DMS153 (cell line): Measurements from ENCODE around the gene TRPM1.

Experiments
- DNase-seq: peaks from one replicate; lab custom pipeline; 2025; lab: John Stamatoyannopoulos, UW

The TRPM1 gene

GRCh38 chr15:31049111-31049510 is 52.4 kb downstream of the TRPM1 start:
- DNase-seq = no peak

GRCh38 chr15:31047437-31047836 is 54.1 kb downstream of the TRPM1 start:
- DNase-seq = no peak

- DNase-seq = no peak
Observed at GRCh38 chr15:31046759-31047359, 54.7 kb downstream of the TRPM1 start.

GRCh38 chr15:31045606-31046005 is 55.9 kb downstream of the TRPM1 start:
- DNase-seq = no peak

- DNase-seq = no peak
Observed at GRCh38 chr15:31042751-31043150, 58.8 kb downstream of the TRPM1 start.

GRCh38 chr15:31041610-31042009 is 59.9 kb downstream of the TRPM1 start:
- no peak for DNase-seq

GRCh38 chr15:31040611-31041010 is 60.9 kb downstream of the TRPM1 start:
- no peak for DNase-seq

- DNase-seq = no peak
Observed at GRCh38 chr15:31039961-31040360, 61.6 kb downstream of the TRPM1 start.

- no peak for DNase-seq
Observed at GRCh38 chr15:31037731-31038477, 63.6 kb downstream of the TRPM1 start.

GRCh38 chr15:31036783-31037182 is 64.7 kb downstream of the TRPM1 start:
- DNase-seq = no peak

- no peak for DNase-seq
Observed at GRCh38 chr15:31035610-31036009, 65.9 kb downstream of the TRPM1 start.

- no peak for DNase-seq
Observed at GRCh38 chr15:31034152-31034551, 67.4 kb downstream of the TRPM1 start.

GRCh38 chr15:31032961-31033371 is 68.6 kb downstream of the TRPM1 start:
- no peak for DNase-seq

GRCh38 chr15:31031471-31032067 is 70.0 kb downstream of the TRPM1 start:
- DNase-seq = no peak

- no peak for DNase-seq
Observed at GRCh38 chr15:31027910-31028578, 73.5 kb downstream of the TRPM1 start.

GRCh38 chr15:31025996-31026395 is 75.5 kb downstream of the TRPM1 start:
- DNase-seq = no peak

GRCh38 chr15:31024979-31025378 is 76.5 kb downstream of the TRPM1 start:
- no peak for DNase-seq

- DNase-seq = no peak
Observed at GRCh38 chr15:31024330-31024729, 77.2 kb downstream of the TRPM1 start.

- no peak for DNase-seq
Observed at GRCh38 chr15:31023841-31024240, 77.7 kb downstream of the TRPM1 start.

- DNase-seq = no peak
Observed at GRCh38 chr15:31021067-31021665, 80.4 kb downstream of the TRPM1 start.

- no peak for DNase-seq
Observed at GRCh38 chr15:31020542-31020941, 81.0 kb downstream of the TRPM1 start.

GRCh38 chr15:31019986-31020385 is 81.5 kb downstream of the TRPM1 start:
- DNase-seq = no peak
